Ammon's horn (tissue), 1 donor: Measurements from ENCODE around the gene CHMP2A.
"Not testable (repeated sequence)": the region's sequence is repeated elsewhere in the genome, so short reads cannot be mapped to it uniquely, and the experiment has no call there.

Source experiments
- DNase-seq: peaks from one replicate; pipeline ENCODE4 v3.0.0-alpha.2; 2016; ENCODE audit warnings: low spot score

The CHMP2A gene

DNA sequence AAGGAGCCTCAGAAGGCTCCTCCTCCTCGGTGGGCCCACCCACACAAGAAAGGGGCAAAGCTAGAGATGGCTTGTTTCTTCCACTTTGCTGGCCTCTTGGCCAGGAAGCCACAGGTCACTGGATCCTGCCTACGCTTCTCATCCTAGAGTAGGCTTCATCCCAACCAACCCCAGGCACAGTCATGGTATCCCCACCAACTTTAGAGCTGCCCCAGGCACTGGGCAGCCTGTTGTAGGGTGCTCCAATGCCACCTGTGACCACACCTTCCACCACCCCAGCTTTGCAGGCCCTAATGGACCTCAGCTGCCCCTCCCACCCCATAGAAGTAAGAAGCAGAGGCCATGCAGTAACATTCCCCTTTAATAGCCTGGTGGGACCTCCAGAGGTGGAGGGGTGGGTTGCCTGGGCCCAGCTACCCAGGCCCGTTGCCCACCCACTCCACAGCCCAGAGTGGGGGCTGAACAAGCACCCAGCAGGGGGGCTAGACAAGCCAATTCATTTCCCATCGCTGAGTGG lies 522 bp upstream of the CHMP2A start:
- DNase-seq, result no peak

GRCh38 chr19:58553799-58554493 lies 959 bp downstream of the CHMP2A start:
- DNase-seq, result no peak

DNA sequence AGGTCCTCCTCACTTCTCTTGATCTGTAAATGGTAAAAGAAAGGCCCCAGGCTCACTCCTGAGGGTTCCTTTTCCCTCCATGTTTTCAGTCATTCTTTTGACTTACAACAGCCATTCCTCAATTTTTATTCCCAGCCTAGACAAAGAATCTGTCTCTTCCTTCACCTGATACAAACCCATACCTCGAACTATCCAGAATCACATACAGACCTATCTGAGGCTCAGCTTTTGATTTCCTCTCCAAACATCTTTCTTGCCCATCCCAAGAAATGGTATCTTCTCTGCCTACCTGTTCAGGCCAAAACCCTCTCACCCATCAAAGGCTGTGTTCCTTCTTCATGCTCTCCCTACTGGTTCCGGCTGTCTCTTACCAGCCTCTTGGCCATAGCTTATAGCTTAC lies 2.2 kb downstream of the CHMP2A start:
- DNase-seq, result no peak

DNA sequence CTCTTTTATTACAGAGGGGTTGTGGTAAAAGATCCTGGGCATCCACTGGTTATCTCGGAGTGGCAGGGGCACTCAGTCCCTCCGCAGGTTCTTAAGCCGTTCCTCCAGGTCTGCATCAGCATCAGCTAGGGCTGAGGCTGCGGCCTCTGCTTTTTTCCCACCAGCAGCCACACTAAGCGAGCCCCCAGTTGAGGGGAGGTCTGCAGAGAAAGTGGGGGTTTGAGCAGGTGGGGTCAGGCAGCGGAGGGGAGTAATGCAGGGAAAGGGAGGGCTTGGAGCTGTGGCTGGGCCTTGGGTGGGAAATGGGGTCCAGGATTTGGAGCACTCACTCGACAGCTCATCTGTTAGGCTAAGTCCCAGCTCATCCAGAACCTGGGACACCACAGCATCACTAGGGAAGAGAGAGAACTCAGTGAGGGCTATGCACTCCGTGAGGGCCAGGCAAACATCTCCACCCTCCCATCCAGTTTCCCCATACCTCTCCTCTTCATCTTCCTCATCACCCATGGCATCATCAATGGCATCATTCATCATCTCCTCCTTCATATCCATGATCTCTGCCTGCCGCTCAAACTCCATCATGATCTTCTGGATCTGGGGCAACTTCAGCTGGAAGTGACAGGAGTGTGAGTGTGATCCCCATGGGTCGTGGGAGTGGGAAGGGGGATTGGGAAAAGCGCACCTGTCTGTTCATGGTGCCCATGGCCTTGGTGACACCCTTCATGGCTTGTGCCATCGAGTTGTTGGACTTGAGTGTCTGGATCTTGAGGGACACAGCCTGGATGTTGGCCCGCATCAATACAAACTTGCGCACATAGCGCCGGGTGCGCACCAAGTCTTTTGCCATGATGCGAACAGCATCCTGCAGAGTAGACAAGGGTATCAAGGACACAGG lies 3.1 kb downstream of the CHMP2A start:
- DNase-seq, result no peak

DNA sequence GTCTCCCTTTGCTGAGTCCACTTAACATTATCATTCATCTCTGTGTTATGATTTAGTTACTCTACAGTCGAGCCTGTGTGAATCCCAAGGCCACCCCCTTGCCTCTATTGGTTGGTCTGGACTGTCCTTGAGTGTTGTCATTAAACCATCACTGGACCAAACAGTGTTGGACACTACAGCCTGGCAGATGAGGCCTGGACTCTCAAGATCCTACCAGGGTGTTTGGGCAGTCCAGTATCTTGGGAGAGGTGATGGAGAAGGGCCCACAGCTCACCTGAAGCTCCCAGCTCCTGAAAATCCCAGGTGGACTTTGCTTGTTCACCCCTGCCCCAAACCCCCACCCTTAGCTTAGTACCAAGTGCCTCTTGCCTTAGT lies 3.8 kb downstream of the CHMP2A start:
- no peak for DNase-seq

DNA sequence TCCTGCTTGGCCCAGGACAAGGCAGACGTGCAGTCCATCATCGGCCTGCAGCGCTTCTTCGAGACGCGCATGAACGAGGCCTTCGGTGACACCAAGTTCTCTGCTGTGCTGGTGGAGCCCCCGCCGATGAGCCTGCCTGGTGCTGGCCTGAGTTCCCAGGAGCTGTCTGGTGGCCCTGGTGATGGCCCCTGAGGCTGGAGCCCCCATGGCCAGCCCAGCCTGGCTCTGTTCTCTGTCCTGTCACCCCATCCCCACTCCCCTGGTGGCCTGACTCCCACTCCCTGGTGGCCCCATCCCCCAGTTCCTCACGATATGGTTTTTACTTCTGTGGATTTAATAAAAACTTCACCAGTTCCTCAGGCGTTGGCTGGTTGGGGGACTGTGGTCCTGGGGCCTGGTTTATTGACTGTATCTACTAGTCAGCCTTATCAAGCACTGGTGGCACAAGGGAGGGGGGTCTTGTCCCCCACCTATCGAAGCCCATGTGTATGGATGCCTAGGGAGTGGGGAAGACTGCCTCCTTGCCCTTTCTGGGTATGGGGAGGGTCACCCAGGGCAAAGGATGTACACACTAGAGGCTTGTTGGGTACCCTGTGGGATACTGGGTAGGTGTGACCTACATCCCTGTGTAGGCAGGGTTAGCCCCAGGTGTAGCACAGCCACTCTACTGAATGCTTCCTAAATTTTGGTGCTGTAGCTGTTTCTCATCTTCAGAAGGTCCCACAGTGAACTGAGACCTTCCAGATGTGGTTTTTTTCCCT lies 4.4 kb downstream of the CHMP2A start:
- DNase-seq, result no peak

DNA sequence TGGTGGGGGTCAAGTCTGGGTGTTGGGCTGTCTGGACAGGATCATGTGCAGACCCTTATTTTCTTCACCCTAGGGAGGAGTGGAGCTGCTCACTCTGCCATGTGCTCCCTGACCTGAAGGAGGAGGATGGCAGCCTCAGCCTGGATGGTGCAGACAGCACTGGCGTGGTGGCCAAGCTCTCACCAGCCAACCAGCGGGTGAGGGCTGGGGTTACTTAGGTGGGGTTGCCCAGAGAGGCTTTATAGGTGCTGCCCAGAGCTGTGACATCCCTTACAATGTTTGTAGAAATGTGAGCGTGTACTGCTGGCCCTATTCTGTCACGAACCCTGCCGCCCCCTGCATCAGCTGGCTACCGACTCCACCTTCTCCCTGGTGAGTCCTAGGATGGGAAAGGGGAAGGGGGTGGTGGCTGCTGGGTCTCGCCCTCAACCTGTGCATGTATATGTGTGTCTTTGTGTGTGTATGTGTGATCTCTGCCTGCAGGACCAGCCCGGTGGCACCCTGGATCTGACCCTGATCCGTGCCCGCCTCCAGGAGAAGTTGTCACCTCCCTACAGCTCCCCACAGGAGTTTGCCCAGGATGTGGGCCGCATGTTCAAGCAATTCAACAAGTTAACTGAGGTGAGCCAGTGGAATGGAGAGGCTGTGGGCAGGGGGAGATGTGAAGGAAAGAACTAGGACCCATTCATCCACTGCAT lies 5.1 kb downstream of the CHMP2A start:
- DNase-seq, result no peak

DNA sequence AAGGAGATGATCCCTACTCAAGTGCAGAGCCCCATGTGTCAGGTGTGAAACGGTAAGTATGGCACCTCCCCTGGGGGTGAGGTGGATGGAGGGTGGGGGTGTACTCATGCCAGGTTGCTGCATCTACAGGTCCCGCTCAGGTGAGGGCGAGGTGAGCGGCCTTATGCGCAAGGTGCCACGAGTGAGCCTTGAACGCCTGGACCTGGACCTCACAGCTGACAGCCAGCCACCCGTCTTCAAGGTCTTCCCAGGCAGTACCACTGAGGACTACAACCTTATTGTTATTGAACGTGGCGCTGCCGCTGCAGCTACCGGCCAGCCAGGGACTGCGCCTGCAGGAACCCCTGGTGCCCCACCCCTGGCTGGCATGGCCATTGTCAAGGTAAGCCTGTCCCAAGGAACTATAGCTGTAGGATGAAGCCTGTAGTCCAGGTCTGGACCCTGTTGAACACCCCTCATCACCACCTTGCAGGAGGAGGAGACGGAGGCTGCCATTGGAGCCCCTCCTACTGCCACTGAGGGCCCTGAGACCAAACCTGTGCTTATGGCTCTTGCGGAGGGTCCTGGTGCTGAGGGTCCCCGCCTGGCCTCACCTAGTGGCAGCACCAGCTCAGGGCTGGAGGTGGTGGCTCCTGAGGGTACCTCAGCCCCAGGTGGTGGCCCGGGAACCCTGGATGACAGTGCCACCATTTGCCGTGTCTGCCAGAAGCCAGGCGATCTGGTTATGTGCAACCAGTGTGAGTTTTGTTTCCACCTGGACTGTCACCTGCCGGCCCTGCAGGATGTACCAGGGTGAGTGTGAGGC lies 5.8 kb downstream of the CHMP2A start:
- no peak for DNase-seq

- DNase-seq, result no peak
Measured at GRCh38 chr19:58547323-58548312, 7.3 kb downstream of the CHMP2A start.

DNA sequence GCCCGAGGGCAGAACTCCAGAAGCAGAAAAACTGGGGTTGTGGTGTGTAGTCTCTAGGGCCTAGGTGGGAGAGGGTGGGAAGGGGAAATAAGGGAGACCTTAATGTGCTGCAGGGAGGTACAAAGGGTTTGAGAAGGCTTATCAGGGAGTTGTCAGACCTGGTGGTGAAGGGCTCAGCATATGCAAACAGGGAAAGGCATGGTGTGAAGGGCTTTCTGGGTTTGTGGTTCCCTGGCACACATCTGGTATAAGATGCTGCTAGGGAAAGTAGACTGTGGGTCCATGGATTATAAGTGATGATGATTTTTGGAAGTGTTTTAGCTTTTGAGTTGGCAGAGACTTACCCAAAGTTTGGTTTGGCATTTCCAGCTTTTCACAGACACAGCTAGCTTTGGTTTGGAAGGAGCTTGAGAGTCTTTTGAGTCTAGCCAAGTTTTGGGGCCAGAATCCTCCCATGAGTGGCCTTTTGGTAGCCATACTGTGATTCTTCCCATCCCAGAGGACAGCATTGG lies 8.8 kb downstream of the CHMP2A start:
- DNase-seq, result no peak

DNA sequence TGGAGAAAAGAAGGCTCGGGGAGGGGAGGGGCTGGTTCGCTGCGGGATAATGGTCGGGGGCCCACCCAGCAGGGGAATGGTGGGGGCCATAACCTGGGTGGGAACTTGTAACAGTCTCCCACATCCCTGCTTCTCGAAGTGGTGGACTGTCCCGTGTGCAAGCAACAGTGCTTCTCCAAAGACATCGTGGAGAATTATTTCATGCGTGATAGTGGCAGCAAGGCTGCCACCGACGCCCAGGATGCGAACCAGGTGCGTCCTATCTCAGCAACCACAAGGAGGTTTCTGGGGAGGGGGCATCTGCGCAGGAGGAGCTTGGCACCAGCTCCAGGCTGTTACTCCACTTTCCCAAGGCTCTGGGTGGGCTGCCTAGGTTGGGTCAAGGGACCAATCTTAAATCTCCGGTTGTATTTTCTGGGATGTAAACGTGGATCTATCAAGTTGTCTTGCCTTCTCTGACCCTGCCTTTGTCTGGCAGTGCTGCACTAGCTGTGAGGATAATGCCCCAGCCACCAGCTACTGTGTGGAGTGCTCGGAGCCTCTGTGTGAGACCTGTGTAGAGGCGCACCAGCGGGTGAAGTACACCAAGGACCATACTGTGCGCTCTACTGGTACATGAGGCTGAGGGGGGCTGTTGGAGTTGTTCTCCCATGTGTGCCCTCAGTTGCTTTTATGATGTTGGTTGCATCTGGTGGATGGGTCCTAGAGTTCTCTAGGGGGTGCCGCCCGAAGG lies 9.5 kb downstream of the CHMP2A start:
- DNase-seq, result no peak

- no peak for DNase-seq
Measured at GRCh38 chr19:58544591-58545285, 10.2 kb downstream of the CHMP2A start.

DNA sequence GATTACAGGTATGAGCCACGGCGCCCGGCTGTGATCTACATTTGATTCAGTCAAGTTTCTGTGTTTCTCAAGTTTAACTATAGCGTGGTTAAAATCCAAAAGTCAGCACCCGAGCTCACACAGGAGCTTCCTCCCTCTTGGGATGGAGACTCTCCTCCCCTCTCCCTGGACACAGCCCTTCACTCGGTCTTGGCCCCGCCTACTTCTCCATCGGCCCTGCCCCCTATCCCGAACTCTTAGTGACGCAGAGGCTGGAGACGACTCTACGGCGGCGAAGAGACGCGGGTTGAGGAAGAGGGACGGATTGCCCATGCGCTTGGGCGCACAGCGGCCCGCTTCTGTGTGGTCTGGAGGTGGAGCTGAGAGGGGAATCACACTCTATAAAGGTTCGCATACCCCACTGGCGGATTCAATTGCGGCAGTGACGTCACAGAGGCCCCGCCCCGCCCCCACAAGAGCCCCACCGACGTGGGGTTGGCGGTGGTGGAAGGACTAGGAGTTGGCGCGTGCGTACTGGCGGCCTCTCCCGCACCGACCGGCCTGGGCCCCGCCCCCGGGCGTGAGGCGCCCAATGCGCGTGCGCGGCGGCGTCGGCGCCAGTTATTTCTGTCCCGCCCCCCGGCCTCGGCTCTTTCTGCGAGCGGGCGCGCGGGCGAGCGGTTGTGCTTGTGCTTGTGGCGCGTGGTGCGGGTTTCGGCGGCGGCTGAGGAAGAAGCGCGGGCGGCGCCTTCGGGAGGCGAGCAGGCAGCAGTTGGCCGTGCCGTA lies 10.9 kb downstream of the CHMP2A start, which contains the start of gene TRIM28:
TSS of gene TRIM28 (plus strand) at position 239 of the 765 bp plus-strand sequence. CDS start 694 bp downstream, outside the sequence.
- peak; percentile 98 for DNase-seq

DNA sequence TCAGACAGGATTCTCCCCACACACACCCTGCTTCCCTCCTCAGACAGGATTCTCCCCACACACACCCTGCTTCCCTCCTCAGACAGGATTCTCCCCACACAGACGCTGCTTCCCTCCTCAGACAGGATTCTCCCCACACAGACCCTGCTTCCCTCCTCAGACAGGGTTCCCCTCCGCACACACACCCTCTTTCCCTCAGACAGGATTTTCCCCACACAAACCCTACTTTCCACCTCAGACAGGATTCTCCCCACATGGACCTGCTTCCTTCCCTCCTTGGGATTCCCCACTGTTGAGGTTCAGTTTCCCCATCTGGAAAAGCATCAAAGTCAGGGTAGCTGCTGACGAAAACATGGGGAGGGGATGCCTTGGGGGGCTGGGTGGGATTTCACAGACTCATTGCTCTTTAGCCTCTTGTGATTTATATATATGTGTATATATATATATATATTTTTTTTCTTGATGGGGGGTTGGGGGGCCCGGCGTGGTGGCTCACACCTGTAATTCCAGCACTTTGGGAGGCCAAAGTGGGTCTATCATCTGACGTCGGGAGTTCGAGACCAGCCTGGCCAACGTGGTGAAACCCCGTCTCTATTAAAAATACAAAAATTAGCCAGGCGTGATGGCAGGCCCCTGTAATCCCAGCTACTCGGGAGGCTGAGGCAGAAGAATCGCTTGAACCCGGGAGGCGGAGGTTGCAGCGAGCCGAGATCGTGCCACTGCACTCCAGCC lies 12.1 kb downstream of the CHMP2A start:
- not testable (repeated sequence) for DNase-seq

DNA sequence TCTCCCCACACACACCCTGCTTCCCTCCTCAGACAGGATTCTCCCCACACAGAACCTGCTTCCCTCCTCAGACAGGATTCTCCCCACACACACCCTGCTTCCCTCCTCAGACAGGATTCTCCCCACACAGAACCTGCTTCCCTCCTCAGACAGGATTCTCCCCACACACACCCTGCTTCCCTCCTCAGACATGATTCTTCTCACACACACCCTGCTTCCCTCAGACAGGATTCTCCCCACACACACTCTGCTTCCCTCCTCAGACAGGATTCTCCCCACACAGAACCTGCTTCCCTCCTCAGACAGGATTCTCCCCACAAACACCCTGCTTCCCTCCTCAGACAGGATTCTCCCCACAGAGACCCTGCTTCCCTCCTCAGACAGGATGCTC lies 15.7 kb downstream of the CHMP2A start:
- not testable (repeated sequence) for DNase-seq
